GM12878 (cell line): ENCODE data around the gene GOLGA2.

ENCODE experiments used
- CHD2 ChIP-seq: IDR thresholded peaks from 2 replicates; pipeline ENCODE4 v1.6.1; 2011; ENCODE audit warnings: low read depth, low read length, improper control_type of control experiment, borderline replicate concordance
- PML ChIP-seq: IDR thresholded peaks from 2 replicates; pipeline ENCODE4 v1.6.1; 2012; ENCODE audit warnings: low read length, inconsistent platforms
- POLR2AphosphoS5 ChIP-seq: IDR thresholded peaks from 2 replicates; pipeline ENCODE4 v1.6.1; 2011; ENCODE audit warnings: mild to moderate bottlenecking, low read length, inconsistent platforms
- TF ChIP-seq, protein P1 (sequence below), 3 experiments: IDR thresholded peaks in 2 of 3; conservative IDR thresholded peaks in 1 of 3; 2 replicates each; pipeline ENCODE4 v1.5.1; 2011; ENCODE audit warnings: low read depth in 3 of 3, low read length in 3 of 3, mild to moderate bottlenecking in 3 of 3, control low read depth in 2 of 3, moderate library complexity in 2 of 3, inconsistent platforms in 1 of 3, mixed read lengths in 1 of 3; ENCODE audit not compliant: control insufficient read depth in 2 of 3, insufficient read depth in 1 of 3; ENCODE audit errors: extremely low read depth in 1 of 3
- TF ChIP-seq, protein P2 (sequence below): fragments of 450-650 bp; IDR thresholded peaks from 2 replicates; pipeline ENCODE4 v1.6.1; 2017; ENCODE audit warnings: mild to moderate bottlenecking

DNA sequence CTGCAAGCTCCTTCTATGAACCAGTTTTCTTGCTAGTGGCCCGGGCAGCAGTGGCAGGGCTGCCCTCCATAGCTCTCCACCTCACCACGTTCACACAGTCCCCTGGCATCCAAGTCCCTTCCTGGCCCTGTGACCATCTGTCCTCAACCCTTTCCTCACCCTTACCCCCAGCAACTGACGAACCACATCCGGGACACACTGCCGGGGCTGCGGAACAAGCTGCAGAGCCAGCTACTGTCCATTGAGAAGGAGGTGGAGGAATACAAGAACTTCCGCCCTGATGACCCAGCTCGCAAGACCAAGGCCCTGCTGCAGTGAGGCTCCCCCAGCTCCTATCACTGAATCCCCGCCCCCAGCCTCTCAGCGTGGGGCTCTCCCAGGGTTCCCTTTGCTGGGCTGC, 53.8 kb downstream of the GOLGA2 start:
- TF ChIP-seq POLR2AphosphoS5 (no peak), PML (no peak), CHD2 (no peak)
- TF ChIP-seq, protein P1, sequence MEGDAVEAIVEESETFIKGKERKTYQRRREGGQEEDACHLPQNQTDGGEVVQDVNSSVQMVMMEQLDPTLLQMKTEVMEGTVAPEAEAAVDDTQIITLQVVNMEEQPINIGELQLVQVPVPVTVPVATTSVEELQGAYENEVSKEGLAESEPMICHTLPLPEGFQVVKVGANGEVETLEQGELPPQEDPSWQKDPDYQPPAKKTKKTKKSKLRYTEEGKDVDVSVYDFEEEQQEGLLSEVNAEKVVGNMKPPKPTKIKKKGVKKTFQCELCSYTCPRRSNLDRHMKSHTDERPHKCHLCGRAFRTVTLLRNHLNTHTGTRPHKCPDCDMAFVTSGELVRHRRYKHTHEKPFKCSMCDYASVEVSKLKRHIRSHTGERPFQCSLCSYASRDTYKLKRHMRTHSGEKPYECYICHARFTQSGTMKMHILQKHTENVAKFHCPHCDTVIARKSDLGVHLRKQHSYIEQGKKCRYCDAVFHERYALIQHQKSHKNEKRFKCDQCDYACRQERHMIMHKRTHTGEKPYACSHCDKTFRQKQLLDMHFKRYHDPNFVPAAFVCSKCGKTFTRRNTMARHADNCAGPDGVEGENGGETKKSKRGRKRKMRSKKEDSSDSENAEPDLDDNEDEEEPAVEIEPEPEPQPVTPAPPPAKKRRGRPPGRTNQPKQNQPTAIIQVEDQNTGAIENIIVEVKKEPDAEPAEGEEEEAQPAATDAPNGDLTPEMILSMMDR (IDR thresholded peaks at IDR 0.05 in 2 of 3, conservative IDR thresholded peaks at IDR 0.05 in 1 of 3; ENCODE audit: control insufficient read depth in 2 of 3, extremely low read depth in 1 of 3, insufficient read depth in 1 of 3, low read depth in 3 of 3, low read length in 3 of 3) = no peak
- TF ChIP-seq, protein P2, sequence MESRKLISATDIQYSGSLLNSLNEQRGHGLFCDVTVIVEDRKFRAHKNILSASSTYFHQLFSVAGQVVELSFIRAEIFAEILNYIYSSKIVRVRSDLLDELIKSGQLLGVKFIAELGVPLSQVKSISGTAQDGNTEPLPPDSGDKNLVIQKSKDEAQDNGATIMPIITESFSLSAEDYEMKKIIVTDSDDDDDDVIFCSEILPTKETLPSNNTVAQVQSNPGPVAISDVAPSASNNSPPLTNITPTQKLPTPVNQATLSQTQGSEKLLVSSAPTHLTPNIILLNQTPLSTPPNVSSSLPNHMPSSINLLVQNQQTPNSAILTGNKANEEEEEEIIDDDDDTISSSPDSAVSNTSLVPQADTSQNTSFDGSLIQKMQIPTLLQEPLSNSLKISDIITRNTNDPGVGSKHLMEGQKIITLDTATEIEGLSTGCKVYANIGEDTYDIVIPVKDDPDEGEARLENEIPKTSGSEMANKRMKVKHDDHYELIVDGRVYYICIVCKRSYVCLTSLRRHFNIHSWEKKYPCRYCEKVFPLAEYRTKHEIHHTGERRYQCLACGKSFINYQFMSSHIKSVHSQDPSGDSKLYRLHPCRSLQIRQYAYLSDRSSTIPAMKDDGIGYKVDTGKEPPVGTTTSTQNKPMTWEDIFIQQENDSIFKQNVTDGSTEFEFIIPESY = no peak
